ENCODE results near the gene SCN10A.

SCN10A gene

DNA sequence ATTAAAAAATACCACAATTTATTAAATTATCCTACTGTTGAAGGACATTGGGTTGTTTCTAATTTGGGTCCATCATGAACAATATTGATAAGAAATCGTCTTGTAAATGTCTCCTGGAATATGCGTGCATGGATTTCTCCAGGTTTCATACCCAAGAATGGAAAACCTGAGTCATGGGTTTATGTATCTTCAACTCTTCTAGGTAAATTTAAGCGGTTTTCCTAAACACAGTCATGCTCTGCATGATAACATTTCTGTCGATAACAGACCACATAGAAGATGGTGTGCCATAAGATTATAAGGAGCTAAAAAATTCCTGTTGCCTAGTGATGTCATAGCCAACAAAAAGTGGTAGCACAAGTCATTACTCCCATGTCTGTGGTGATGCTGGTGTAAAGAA is 126.7 kb downstream of the SCN10A start:
- ChIA-PET POLR2A (no interaction called here), CTCF (interaction anchor here (1.5 kb wide), 1 partner anchor 14 kb away, joined by 6 read pairs; no protein-coding TSS in a partner anchor)
- DNase-seq (ENCODE audit: extremely low spot score) = no peak

DNA sequence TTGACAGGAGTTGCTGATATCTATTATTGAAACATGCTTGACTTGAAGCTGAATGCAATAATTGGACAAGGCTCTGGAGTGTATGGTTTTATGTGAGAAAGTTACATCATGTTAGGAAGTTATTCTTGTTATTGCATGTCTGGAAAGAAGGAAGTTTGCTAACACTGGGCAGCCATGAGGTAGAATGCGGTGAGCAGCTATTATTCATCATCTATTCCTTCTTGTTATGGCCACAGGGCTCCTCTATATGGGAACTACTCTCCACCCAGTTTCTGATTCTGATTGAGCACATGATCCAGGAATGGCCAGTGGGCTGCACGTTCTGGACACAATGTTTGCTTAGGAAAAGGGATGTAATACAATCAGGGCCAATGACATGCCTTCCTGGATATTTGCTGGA is 128.7 kb downstream of the SCN10A start:
- ChIA-PET POLR2A (no interaction called here), CTCF (interaction anchor here (1.2 kb wide), 1 partner anchor 17 kb away, joined by 4 read pairs; no protein-coding TSS in a partner anchor)
- no peak for DNase-seq (ENCODE audit: extremely low spot score)
- TF ChIP-seq, protein P1, sequence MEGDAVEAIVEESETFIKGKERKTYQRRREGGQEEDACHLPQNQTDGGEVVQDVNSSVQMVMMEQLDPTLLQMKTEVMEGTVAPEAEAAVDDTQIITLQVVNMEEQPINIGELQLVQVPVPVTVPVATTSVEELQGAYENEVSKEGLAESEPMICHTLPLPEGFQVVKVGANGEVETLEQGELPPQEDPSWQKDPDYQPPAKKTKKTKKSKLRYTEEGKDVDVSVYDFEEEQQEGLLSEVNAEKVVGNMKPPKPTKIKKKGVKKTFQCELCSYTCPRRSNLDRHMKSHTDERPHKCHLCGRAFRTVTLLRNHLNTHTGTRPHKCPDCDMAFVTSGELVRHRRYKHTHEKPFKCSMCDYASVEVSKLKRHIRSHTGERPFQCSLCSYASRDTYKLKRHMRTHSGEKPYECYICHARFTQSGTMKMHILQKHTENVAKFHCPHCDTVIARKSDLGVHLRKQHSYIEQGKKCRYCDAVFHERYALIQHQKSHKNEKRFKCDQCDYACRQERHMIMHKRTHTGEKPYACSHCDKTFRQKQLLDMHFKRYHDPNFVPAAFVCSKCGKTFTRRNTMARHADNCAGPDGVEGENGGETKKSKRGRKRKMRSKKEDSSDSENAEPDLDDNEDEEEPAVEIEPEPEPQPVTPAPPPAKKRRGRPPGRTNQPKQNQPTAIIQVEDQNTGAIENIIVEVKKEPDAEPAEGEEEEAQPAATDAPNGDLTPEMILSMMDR (IDR thresholded peaks at IDR 0.05; ENCODE audit: control extremely low read depth, extremely low read depth, low read depth, missing control alignments) = no peak

More for the DNA sequence above, 126.7 kb downstream of the SCN10A start:
- TF ChIP-seq, protein P1 (IDR thresholded peaks at IDR 0.05; ENCODE audit: control extremely low read depth, extremely low read depth, low read depth, missing control alignments) = no peak

DNA sequence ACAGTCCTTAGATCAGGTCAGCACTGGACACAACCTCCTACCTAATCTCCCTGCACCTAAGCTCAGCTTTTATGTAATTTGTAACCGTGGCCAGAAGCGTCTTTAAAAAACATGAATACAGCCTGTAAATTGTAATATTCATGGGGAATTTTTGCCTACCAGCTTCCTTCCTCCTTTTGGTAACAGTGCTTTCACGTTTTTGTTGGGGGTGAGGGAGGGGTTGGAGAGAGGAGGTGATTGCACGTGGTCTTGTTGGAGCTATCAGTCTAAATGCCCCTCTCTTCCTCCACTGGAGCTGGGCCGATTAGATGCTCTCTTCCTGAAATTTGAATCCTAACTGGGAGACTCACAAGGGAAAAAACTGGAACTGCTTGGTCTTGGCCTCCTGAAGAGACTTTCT is 131.5 kb downstream of the SCN10A start:
- ChIA-PET POLR2A (no interaction called here), CTCF (interaction anchor here (1.6 to 2.1 kb wide), 3 partner anchors 17 to 33 kb away, joined by 3 to 6 read pairs (median 5); no protein-coding TSS in a partner anchor)
- DNase-seq (ENCODE audit: extremely low spot score) = no peak
- TF ChIP-seq, protein P1 (IDR thresholded peaks at IDR 0.05; ENCODE audit: control extremely low read depth, extremely low read depth, low read depth, missing control alignments) = no peak

DNA sequence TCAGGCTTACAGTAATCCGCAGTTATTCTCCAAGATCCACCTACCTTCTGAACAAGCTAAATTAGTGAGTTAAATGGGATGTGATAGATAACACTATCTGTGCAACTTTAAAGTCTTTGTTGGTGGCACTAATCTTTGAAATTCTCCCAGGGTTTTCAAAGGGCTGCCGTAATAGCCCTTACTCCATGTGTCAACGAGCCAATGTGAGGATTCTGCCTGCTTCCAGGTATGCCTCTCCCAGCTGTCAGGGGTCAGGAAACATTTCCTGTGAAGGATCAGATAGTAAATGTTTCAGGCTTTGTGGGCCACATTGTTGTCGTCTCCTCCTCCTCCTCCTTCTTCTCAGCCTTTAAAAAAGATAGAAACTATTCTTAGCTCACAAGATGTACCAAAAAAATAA is 146.3 kb downstream of the SCN10A start:
- POLR2A ChIA-PET = no interaction called here
- TF ChIP-seq, protein P1 (IDR thresholded peaks at IDR 0.05; ENCODE audit: control extremely low read depth, extremely low read depth, low read depth, missing control alignments) = no peak
- CTCF ChIA-PET = interaction anchor here (0.7 to 1.7 kb wide), 4 partner anchors 14 to 330 kb away, joined by 3 to 4 read pairs (median 4); no protein-coding TSS in a partner anchor
- no peak for DNase-seq (ENCODE audit: extremely low spot score)

DNA sequence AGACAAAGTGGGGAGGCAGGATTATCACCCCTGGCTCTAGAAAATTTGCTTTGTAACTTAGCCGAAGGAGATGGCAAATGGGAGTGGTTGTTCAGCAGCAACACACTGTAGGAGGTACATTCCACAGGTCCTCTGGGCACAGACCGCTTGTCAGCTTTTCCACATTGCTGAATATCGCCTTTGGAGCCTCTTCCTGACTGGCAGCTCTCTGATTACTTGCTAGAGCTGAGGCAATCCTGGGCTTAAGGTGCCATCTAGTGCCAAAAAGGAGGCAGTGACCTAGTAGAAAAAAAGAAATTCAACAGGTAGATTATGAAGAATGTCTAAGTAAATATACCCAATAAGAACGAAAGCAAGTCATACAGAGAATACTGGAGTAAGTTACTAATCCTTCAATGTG is 153.5 kb downstream of the SCN10A start:
- DNase-seq (ENCODE audit: extremely low spot score) = no peak
- ChIA-PET CTCF (interaction anchor here (0.8 to 5.0 kb wide), 5 partner anchors 10 to 808 kb away, joined by 3 to 22 read pairs (median 5); no protein-coding TSS in a partner anchor), POLR2A (no interaction called here)
- TF ChIP-seq, protein P1 (IDR thresholded peaks at IDR 0.05; ENCODE audit: control extremely low read depth, extremely low read depth, low read depth, missing control alignments) = no peak

DNA sequence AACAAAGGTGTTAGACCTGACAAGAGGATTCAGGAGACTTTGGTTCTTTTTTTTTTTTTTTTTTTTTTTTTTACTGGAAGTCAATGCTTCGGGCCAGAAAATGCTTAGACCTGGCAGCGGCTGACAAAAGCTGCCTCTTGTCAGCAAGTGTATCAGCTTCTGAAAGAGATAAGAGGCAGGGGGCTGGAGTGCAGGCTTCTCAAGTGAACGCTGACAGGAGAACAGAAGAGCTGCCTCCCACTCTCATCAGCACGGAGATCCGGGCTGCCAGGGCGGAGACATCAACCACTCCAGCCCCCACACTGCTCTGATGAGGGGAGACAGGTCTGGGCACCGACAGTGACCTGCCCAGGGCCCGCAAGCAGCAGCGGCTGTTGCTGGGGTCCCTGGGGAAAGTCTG is 157.2 kb downstream of the SCN10A start:
- TF ChIP-seq, protein P1 (IDR thresholded peaks at IDR 0.05; ENCODE audit: control extremely low read depth, extremely low read depth, low read depth, missing control alignments) = no peak
- no peak for DNase-seq (ENCODE audit: extremely low spot score)
- POLR2A ChIA-PET = no interaction called here
- CTCF ChIA-PET = interaction anchor here (1.7 to 5.0 kb wide), 2 partner anchors 7 to 137 kb away, joined by 5 to 22 read pairs; no protein-coding TSS in a partner anchor

Data from GM10248 (cell line).